ENCODE results near the gene MLST8.
"Not testable (repeated sequence)": the region's sequence is repeated elsewhere in the genome, so short reads cannot be mapped to it uniquely, and the experiment has no call there.

Gene MLST8

DNA sequence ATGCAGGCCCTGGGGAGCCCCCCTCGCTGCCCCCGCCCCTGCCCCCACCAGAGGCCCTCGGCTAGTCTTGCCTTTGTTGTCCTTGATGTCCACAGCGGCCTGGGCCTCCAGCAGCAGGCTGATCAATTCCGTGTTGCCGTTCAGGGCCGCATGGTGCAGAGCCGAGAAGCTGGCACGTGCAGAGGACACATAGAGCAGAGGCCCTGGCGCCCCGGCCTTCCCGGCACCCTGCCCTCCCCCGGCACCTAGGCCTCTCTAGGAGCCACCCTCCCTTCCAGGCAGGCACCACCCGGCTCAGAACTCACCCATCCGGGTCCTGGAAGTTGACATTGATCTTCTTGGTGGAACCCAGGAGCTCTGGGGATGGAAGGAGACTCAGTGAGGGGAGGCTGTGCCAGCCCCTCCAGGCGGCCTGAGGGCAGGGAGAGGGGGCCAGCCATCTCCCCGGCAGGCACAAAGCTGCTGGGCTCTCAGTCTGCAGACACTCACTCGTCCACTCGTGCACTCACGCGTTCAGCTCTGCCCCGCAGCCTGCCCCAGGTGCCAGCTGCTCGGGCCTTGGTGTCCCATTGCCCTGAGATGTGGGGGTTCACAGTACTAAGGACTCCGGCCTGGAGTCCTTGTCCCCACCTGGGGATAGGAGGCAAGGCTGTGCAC lies 15.1 kb upstream of the MLST8 start:
- DNase-seq (ENCODE audit: low read depth) = no peak

GRCh38 chr16:2190659-2191445 lies 14.4 kb upstream of the MLST8 start:
- DNase-seq (ENCODE audit: low read depth) = no peak

DNA sequence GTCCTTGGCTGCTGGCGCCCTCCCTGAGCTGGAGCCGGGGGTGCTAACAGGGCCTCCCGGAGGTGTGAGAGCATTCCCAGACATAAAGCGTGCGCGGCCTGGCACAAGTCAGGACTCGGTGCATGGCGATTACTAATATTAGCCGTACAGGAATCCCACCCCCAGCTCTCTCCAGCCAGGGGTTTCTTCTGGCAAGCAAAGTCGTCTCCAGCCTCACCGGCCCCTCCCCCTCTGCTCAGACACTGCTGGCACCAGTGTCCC lies 13.9 kb upstream of the MLST8 start:
- DNase-seq (ENCODE audit: low read depth) = no peak

GRCh38 chr16:2194166-2194834 lies 11.0 kb upstream of the MLST8 start:
- DNase-seq (ENCODE audit: low read depth) = no peak

DNA sequence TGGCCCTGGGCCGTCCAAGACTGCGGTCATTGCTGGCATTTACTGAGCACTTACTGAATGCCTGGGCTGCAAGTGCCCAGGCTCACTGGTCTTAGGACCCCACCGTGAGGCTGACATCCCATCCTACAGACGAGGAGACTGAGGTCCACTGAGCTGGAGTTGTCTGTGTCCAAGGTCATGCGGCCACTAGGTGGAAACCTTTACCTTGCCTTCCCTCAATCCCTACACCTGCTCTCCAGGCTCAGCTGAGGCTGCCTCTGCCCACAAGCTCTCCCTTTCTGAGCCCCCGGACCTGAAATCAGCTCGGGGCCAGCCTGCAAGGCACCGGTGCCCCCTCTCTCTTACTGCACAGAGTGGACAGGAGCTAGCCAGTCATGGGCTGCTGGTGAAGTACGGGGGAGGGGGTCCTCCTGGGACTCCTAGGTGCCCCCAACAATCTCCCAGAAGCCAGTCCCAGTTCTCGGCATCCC lies 10.4 kb upstream of the MLST8 start:
- peak; percentile 16 for DNase-seq (ENCODE audit: low read depth)

- no peak for DNase-seq (ENCODE audit: low read depth)
These were observed 9.7 kb upstream of the MLST8 start for GRCh38 chr16:2195322-2196161.

DNA sequence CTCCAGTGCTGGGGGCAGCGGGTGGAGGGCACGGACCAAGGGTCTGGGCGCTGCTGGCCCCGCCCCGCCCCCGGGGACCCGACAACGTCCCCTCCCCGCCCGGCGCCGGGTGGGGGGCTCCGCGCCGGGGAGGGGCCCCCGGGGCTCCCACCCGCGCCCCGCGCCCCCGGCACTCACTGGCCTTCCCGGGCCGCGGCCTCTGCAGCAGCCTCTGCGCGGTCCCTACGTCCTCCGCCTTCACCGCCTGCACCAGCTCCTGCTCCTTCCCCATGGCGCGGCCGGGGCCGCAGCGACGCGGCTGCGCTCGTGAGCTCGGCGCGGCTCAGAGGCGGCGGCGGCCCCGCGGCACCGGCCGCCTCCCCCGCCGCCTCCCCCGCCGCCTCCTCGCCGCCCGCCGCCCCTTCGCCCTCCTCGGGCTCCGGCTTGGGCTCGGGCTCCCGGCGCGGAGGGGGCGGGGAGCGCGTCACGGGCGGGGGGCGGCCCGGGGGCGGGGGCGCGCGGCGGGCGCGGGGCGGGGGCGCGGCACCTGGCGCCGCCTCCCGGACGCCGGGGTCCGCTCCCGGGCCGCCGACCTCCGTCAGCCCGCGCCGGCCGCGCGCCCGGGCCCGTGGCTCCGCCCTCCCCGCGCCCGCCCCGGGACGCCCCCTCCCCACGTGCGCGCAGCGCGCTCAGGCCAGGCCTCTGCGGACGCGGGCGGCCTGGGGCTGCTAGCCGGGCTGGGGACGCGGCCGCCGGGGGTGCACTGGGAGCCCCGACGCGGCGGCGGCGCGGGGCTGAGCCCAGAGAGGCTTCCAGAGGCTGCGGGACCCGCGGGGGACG lies 8.9 kb upstream of the MLST8 start, which contains the start of gene CASKIN1:
TSS of gene CASKIN1 (minus strand) at position 444 of the 819 bp plus-strand sequence. CDS start at position 271, 173 bp downstream.
- DNase-seq (ENCODE audit: low read depth) = no peak

DNA sequence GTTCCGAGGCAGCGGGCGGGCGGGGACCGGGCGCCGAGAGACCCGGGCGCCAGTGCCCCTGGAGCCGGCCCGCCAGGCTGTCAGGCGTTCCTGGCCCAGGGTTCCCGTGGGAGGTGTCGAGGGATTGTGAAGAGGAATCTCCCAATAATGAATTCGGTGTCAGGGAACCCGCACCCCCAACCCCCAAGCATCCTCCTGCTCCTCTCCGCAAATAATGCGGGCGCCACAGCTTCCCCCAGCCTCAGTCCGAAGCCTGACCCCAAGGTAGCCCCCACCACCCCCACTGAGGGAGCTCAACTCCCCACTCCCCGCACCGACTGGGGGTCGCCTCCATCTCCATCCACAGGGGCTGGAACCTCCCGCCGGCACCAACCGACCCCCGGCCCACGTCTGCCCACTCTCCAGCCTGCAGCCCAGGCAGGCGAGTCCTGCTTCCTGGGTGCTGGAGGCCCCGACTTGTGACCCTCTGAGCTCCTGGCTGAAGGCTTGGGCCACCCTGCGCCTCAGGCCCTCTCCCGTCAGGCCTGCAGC lies 8.2 kb upstream of the MLST8 start:
- DNase-seq (ENCODE audit: low read depth) = no peak

DNA sequence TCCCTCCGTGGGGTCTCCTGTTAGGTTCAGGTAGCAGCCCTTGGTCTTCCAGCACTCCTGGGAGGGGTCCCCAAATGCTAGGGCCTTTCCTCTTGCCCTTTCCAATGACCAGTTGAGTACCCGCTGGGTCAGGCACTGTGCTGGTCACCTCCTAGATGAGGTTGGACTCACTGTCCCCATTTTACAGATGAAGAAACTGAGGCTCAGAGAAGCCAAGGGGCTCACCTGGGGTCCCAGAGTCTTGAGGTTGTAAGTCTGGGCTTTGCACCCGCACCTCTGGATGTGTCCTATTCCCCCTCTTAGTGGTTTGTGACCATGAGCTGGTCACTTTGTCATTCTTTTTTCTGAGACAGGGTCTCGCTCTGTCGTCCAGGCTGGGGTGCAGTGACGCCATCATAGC lies 7.5 kb upstream of the MLST8 start:
- no peak for DNase-seq (ENCODE audit: low read depth)

- no peak for DNase-seq (ENCODE audit: low read depth)
These were observed 7.0 kb upstream of the MLST8 start for GRCh38 chr16:2198283-2198682.

GRCh38 chr16:2199095-2199494 lies 6.2 kb upstream of the MLST8 start:
- DNase-seq (ENCODE audit: low read depth) = no peak

DNA sequence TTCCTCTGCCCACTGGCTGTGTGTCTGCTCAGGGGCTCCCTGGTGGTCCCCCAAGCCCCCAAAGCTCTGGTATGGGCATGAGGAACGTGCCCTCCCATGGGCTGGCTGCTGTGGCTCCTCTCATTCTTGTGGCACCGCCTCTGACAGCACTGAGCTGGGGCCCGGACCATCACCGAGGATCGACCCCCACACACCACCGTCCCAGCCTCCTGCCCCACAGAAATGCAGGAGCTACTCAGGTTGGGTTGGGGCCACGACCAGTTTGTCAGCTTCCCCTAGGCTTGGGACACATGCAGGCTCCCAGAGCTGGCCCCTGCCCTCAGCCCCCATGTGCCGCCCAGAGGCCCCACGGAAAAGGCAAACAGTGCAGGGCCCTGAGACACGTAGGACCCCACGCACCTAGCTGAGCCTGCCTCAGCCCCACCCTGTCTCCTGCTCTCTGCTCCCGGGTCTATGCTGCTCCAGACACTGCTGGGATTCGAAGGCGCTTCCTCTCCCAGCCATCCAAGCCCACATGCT lies 5.6 kb upstream of the MLST8 start:
- DNase-seq (ENCODE audit: low read depth) = no peak

DNA sequence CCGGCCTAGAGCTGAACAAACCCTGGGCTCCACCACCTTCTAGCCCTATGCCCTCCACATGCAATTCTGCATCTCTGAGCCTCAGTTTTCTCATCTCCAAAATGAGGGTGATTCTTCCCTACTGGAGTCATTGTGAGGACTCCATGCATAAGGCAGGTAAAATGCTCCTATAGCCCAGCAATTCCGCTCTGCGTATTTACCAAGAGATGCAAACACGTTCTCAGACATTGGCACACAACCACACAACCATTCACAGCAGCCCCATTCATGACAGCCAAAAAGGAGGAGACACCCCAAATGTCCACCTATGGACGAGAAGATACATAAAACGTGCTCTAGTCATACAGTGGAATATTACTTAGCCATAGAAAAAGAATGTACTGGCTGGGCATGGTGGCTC lies 4.9 kb upstream of the MLST8 start:
- no peak for DNase-seq (ENCODE audit: low read depth)

- not testable (repeated sequence) for DNase-seq (ENCODE audit: low read depth)
These were observed 2.0 kb upstream of the MLST8 start for GRCh38 chr16:2203119-2203688.

DNA sequence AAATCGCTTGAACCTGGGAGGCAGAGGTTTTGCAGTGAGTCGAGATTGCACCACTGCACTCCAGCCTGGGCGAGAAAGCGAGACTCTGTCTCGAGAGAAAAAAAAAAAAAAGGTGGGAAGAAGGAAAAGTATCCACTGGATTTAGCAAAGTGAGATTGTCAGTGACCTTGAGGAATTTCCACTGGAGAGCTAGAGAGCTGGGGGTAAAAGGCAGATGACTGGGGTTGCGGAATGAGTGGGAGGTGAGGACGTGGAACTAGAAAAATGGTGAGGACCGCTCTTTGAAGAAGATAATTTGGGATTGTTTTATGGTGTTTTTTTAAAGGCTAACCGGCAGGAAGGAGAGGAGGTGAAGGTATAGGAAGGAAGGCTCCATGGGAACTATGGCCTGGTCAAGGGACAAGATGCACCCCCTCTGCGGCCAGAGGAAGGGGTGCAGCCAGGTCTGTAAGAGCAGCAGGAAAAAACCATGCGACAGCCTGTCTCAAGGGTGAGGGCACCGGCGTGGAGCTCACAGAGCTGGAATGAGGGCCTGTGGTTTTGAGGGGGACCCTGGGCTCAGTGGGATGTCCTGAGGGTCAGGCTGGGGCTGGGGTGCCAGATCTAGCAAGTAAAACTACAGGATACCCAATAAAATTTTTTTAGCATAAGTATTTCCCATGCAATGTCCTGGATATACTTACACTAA lies 694 bp upstream of the MLST8 start:
- DNase-seq (ENCODE audit: low read depth) = no peak

GRCh38 chr16:2205967-2206313 lies 686 bp downstream of the MLST8 start:
- DNase-seq (ENCODE audit: low read depth) = no peak

DNA sequence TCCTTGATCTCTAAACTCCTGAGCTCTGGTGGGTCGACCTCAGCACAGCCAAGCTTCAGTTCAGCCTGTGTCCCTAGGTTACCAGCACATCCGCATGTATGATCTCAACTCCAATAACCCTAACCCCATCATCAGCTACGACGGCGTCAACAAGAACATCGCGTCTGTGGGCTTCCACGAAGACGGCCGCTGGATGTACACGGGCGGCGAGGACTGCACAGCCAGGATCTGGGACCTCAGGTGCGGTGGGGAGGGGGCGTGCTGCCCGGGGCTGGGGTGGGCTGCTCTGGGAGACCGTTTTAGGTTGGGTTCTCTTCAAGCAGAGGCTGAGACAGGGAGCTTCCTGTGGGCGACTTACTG lies 1.1 kb downstream of the MLST8 start:
- no peak for DNase-seq (ENCODE audit: low read depth)

- DNase-seq (ENCODE audit: low read depth) = no peak
These were observed 1.7 kb downstream of the MLST8 start for GRCh38 chr16:2206780-2207433.

DNA sequence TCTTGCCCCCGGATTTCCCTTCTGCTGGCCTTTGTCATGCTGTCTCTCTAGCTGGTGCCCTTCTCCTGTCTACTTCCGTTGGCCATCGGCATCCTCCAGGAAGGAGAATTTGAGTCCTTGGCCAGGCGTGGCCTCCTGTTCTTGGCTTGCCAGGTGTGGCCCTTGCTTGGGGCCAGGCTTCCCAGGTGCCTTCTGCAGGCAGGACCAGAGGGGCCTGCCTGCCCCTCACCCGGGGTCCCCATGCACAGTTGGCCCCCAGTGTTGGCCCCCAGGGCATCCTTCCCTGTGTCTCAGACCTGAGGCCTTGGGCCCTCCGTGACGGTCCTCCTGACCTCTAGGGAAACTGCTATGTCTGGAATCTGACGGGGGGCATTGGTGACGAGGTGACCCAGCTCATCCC lies 2.6 kb downstream of the MLST8 start:
- DNase-seq (ENCODE audit: low read depth) = no peak

GRCh38 chr16:2208308-2208707 lies 3.1 kb downstream of the MLST8 start:
- DNase-seq (ENCODE audit: low read depth) = no peak
